IPS DF 19.7 (cell line): ENCODE results near the gene MS4A8.
"Not testable (repeated sequence)": the region's sequence is repeated elsewhere in the genome, so short reads cannot be mapped to it uniquely, and the experiment has no call there.

Experiments
- DNase-seq: peaks from one replicate; pipeline ENCODE4 v3.0.0-alpha.2; 2013; ENCODE audit warnings: low read depth, low spot score

Gene MS4A8

GRCh38 chr11:60724420-60724819 is 25.0 kb downstream of the MS4A8 start, which contains the start of gene MS4A18:
MS4A18 (plus strand) TSS chr11:60724720.
- DNase-seq = no peak

- DNase-seq = no peak
These were observed 26.2 kb downstream of the MS4A8 start for GRCh38 chr11:60725592-60725991.

GRCh38 chr11:60731586-60731985 is 32.2 kb downstream of the MS4A8 start:
- DNase-seq = no peak

GRCh38 chr11:60734279-60734678 is 34.9 kb downstream of the MS4A8 start:
- no peak for DNase-seq

GRCh38 chr11:60739114-60739513 is 39.7 kb downstream of the MS4A8 start:
- DNase-seq = no peak

- no peak for DNase-seq
These were observed 41.2 kb downstream of the MS4A8 start for GRCh38 chr11:60740573-60740972.

GRCh38 chr11:60741421-60741820 is 42.0 kb downstream of the MS4A8 start:
- DNase-seq = no peak

- no peak for DNase-seq
These were observed 43.6 kb downstream of the MS4A8 start for GRCh38 chr11:60743058-60743457.

- no peak for DNase-seq
These were observed 44.7 kb downstream of the MS4A8 start for GRCh38 chr11:60744114-60744513.

- DNase-seq = no peak
These were observed 48.0 kb downstream of the MS4A8 start for GRCh38 chr11:60747359-60747873.

- no peak for DNase-seq
These were observed 48.8 kb downstream of the MS4A8 start for GRCh38 chr11:60748225-60748624.

GRCh38 chr11:60748821-60749220 is 49.4 kb downstream of the MS4A8 start:
- no peak for DNase-seq

GRCh38 chr11:60750911-60751310 is 51.5 kb downstream of the MS4A8 start:
- no peak for DNase-seq

GRCh38 chr11:60753309-60753708 is 53.9 kb downstream of the MS4A8 start:
- no peak for DNase-seq

GRCh38 chr11:60754887-60755286 is 55.5 kb downstream of the MS4A8 start:
- DNase-seq = no peak

GRCh38 chr11:60756307-60757032 is 57.1 kb downstream of the MS4A8 start, which contains the start of gene MS4A15:
MS4A15 (plus strand) TSS chr11:60756867; CDS start chr11:60763734, 6,867 bp downstream.
- no peak for DNase-seq

- DNase-seq = no peak
These were observed 57.9 kb downstream of the MS4A8 start for GRCh38 chr11:60757231-60757800.

- not testable (repeated sequence) for DNase-seq
These were observed 59.3 kb downstream of the MS4A8 start for GRCh38 chr11:60758671-60759070.

- not testable (repeated sequence) for DNase-seq
These were observed 60.2 kb downstream of the MS4A8 start for GRCh38 chr11:60759438-60760225.

- no peak for DNase-seq
These were observed 62.2 kb downstream of the MS4A8 start for GRCh38 chr11:60761436-60762190.

- DNase-seq = no peak
These were observed 63.7 kb downstream of the MS4A8 start for GRCh38 chr11:60762851-60763691.
